HEK293 (cell line): ENCODE measurements around the gene ZNF652.

ENCODE experiments used
- CTCF ChIA-PET: fragments of 350-600 bp; formaldehyde crosslinking; extraction: SDS; loops from one replicate; lab custom pipeline; 2021; ENCODE audit warnings: antibody characterized with exemption; lab: Yijun Ruan, JAX
- POLR2A ChIA-PET: fragments of 300-600 bp; formaldehyde crosslinking; extraction: SDS; loops from one replicate; lab custom pipeline; 2020; ENCODE audit warnings: antibody characterized with exemption, inconsistent platforms; lab: Yijun Ruan, JAX
- H3K27ac ChIP-seq: fragments of 200-500 bp; sonication (Bioruptor generic); 2 replicates; pipeline ENCODE4 v1.5.1; 2014; ENCODE audit warnings: low read depth, low read length, control low read depth, inconsistent platforms; ENCODE audit errors: extremely low read depth
- H3K36me3 ChIP-seq, 2 experiments: fragments of 200-500 bp in 1 of 2; sonication (Bioruptor generic) in 1 of 2; 1 replicate in 1 of 2; 2 replicates in 1 of 2; pipeline ENCODE4 v1.5.1; 2014 to 2017; ENCODE audit warnings: inconsistent platforms in 2 of 2, low read length in 2 of 2; ENCODE audit not compliant: control insufficient read depth in 2 of 2, insufficient read depth in 1 of 2
- H3K4me1 ChIP-seq: fragments of 200-500 bp; sonication (Bioruptor generic); 2 replicates; pipeline ENCODE4 v1.5.1; 2014; ENCODE audit warnings: mild to moderate bottlenecking, low read length, inconsistent platforms; ENCODE audit not compliant: control insufficient read depth, insufficient read depth
- H3K4me3 ChIP-seq: 2 replicates; pipeline ENCODE4 v1.5.1; 2011; ENCODE audit warnings: low read depth, mild to moderate bottlenecking, control low read depth, low read length, moderate library complexity
- H3K9me3 ChIP-seq: fragments of 200-500 bp; sonication (Bioruptor generic); 2 replicates; pipeline ENCODE4 v1.5.1; 2014; ENCODE audit warnings: low read depth, low read length, inconsistent platforms; ENCODE audit not compliant: control insufficient read depth, insufficient read depth
- BCL6B ChIP-seq: fragments of 450-650 bp; formaldehyde crosslinking; IDR thresholded peaks from 2 replicates; pipeline ENCODE4 v1.5.1; 2017; ENCODE audit warnings: missing biosample characterization, missing genetic modification characterization
- GLIS1 ChIP-seq: fragments of 450-650 bp; formaldehyde crosslinking; IDR thresholded peaks from 2 replicates; pipeline ENCODE4 v1.5.1; 2016; ENCODE audit warnings: missing biosample characterization, missing genetic modification characterization
- KLF16 ChIP-seq: fragments of 450-650 bp; formaldehyde crosslinking; IDR thresholded peaks from 2 replicates; pipeline ENCODE4 v1.5.1; 2017; ENCODE audit warnings: missing biosample characterization, missing genetic modification characterization
- KLF7 ChIP-seq: fragments of 450-650 bp; formaldehyde crosslinking; IDR thresholded peaks from 2 replicates; pipeline ENCODE4 v1.5.1; 2016; ENCODE audit warnings: missing biosample characterization, missing genetic modification characterization, borderline replicate concordance
- SP2 ChIP-seq: fragments of 450-650 bp; formaldehyde crosslinking; IDR thresholded peaks from 2 replicates; pipeline ENCODE4 v1.5.1; 2016; ENCODE audit warnings: missing biosample characterization, missing genetic modification characterization
- TCF7L2 ChIP-seq: IDR thresholded peaks from 2 replicates; pipeline ENCODE4 v1.6.1; 2011; ENCODE audit warnings: low read depth, mild to moderate bottlenecking, inconsistent platforms, low read length, moderate library complexity, borderline replicate concordance
- ZBTB20 ChIP-seq: fragments of 450-650 bp; formaldehyde crosslinking; IDR thresholded peaks from 2 replicates; pipeline ENCODE4 v1.5.1; 2016; ENCODE audit warnings: missing biosample characterization, missing genetic modification characterization
- ZBTB26 ChIP-seq: fragments of 450-650 bp; formaldehyde crosslinking; optimal IDR thresholded peaks from 2 replicates; pipeline ENCODE3; 2016; ENCODE audit warnings: missing biosample characterization, mild to moderate bottlenecking, missing genetic modification characterization
- ZBTB44 ChIP-seq: fragments of 450-650 bp; IDR thresholded peaks from 2 replicates; pipeline ENCODE4 v1.5.1; 2018; ENCODE audit warnings: missing biosample characterization, mild to moderate bottlenecking, missing genetic modification characterization
- ZFP3 ChIP-seq: fragments of 450-650 bp; formaldehyde crosslinking; IDR thresholded peaks from 2 replicates; pipeline ENCODE4 v1.5.1; 2016; ENCODE audit warnings: low read depth, missing biosample characterization, missing genetic modification characterization
- ZFP69B ChIP-seq: fragments of 450-650 bp; formaldehyde crosslinking; IDR thresholded peaks from 2 replicates; pipeline ENCODE4 v1.5.1; 2016; ENCODE audit warnings: missing biosample characterization, missing genetic modification characterization
- ZNF133 ChIP-seq: fragments of 450-650 bp; formaldehyde crosslinking; IDR thresholded peaks from 2 replicates; pipeline ENCODE4 v1.5.1; 2016; ENCODE audit warnings: missing biosample characterization, missing genetic modification characterization
- ZNF2 ChIP-seq: fragments of 450-650 bp; formaldehyde crosslinking; IDR thresholded peaks from 2 replicates; pipeline ENCODE4 v1.5.1; 2016; ENCODE audit warnings: missing biosample characterization, missing genetic modification characterization
- ZNF221 ChIP-seq: fragments of 450-650 bp; formaldehyde crosslinking; IDR thresholded peaks from 2 replicates; pipeline ENCODE4 v1.5.1; 2017; ENCODE audit warnings: missing biosample characterization, missing genetic modification characterization, borderline replicate concordance
- ZNF223 ChIP-seq: fragments of 450-650 bp; formaldehyde crosslinking; IDR thresholded peaks from 2 replicates; pipeline ENCODE4 v1.5.1; 2016; ENCODE audit warnings: missing biosample characterization, missing genetic modification characterization
- ZNF341 ChIP-seq: fragments of 450-650 bp; formaldehyde crosslinking; IDR thresholded peaks from 2 replicates; pipeline ENCODE4; 2016; ENCODE audit warnings: low read depth, missing biosample characterization, missing genetic modification characterization
- ZNF350 ChIP-seq: fragments of 450-650 bp; formaldehyde crosslinking; IDR thresholded peaks from 2 replicates; pipeline ENCODE4 v1.5.0; 2017; ENCODE audit warnings: missing biosample characterization, mild to moderate bottlenecking, missing genetic modification characterization
- ZNF394 ChIP-seq: fragments of 450-650 bp; formaldehyde crosslinking; IDR thresholded peaks from 2 replicates; pipeline ENCODE4 v1.5.1; 2016; ENCODE audit warnings: missing biosample characterization, missing genetic modification characterization, mild to moderate bottlenecking, moderate library complexity, borderline replicate concordance
- ZNF423 ChIP-seq: fragments of 450-650 bp; formaldehyde crosslinking; IDR thresholded peaks from 2 replicates; pipeline ENCODE4 v1.5.1; 2016; ENCODE audit warnings: missing biosample characterization, missing genetic modification characterization
- ZNF426 ChIP-seq: fragments of 450-650 bp; formaldehyde crosslinking; IDR thresholded peaks from 2 replicates; pipeline ENCODE4 v1.5.1; 2017; ENCODE audit warnings: missing biosample characterization, missing genetic modification characterization, mild to moderate bottlenecking, inconsistent platforms, moderate library complexity
- ZNF510 ChIP-seq: fragments of 450-650 bp; formaldehyde crosslinking; IDR thresholded peaks from 2 replicates; pipeline ENCODE4 v1.5.1; 2018; ENCODE audit warnings: mild to moderate bottlenecking, missing genetic modification characterization, missing biosample characterization; ENCODE audit not compliant: insufficient replicate concordance
- ZNF514 ChIP-seq: fragments of 450-650 bp; formaldehyde crosslinking; IDR thresholded peaks from 2 replicates; pipeline ENCODE4 v1.5.1; 2016; ENCODE audit warnings: missing biosample characterization, missing genetic modification characterization
- ZNF558 ChIP-seq: fragments of 450-650 bp; formaldehyde crosslinking; IDR thresholded peaks from 2 replicates; pipeline ENCODE4 v1.5.1; 2016; ENCODE audit warnings: missing biosample characterization, missing genetic modification characterization
- ZNF677 ChIP-seq: fragments of 450-650 bp; IDR thresholded peaks from 2 replicates; pipeline ENCODE4 v1.5.0; 2018; ENCODE audit warnings: missing biosample characterization, mild to moderate bottlenecking, missing genetic modification characterization, moderate library complexity
- ZNF747 ChIP-seq: fragments of 450-650 bp; formaldehyde crosslinking; IDR thresholded peaks from 2 replicates; pipeline ENCODE4 v1.5.1; 2016; ENCODE audit warnings: missing biosample characterization, missing genetic modification characterization
- ZNF785 ChIP-seq: fragments of 450-650 bp; formaldehyde crosslinking; IDR thresholded peaks from 2 replicates; pipeline ENCODE4 v1.5.1; 2016; ENCODE audit warnings: missing biosample characterization, missing genetic modification characterization
- TF ChIP-seq, protein P1 (sequence below): fragments of 450-650 bp; IDR thresholded peaks from 2 replicates; pipeline ENCODE4 v1.5.1; 2018; ENCODE audit warnings: missing biosample characterization, missing genetic modification characterization
- TF ChIP-seq, protein P2 (sequence below): fragments of 450-650 bp; formaldehyde crosslinking; IDR thresholded peaks from 2 replicates; pipeline ENCODE4 v1.5.1; 2017; ENCODE audit warnings: missing biosample characterization, missing genetic modification characterization
- TF ChIP-seq, protein P3 (sequence below): fragments of 450-650 bp; formaldehyde crosslinking; IDR thresholded peaks from 2 replicates; pipeline ENCODE4 v1.5.1; 2016; ENCODE audit warnings: missing biosample characterization, missing genetic modification characterization

Gene ZNF652

GRCh38 chr17:49297141-49297540, 64.9 kb downstream of the ZNF652 start:
- H3K4me1 ChIP-seq: peaks cover 2% of the 10 kb centered on the region; the same call in 1 of the 2 replicates
- ChIA-PET CTCF (interaction anchor here (0.6 to 2.3 kb wide), 9 partner anchors 8 to 1081 kb away, joined by 3 to 9 read pairs (median 4); no protein-coding TSS in a partner anchor), POLR2A (no interaction called here)
- H3K4me3 ChIP-seq: no peak overlapping the region
- peaks cover 22 to 29% of the 10 kb centered on the region in 2 experiments for H3K36me3 ChIP-seq
- no peak overlapping the region for H3K27ac ChIP-seq
- TF ChIP-seq ZNF677 (tag by site-specific recombination): no peak
- TF ChIP-seq ZFP3: no peak
- no peak for TF ChIP-seq ZBTB44 (tag by site-specific recombination)
- no peak for TF ChIP-seq ZNF394
- no peak for TF ChIP-seq ZNF514 (tag by site-specific recombination)
- TF ChIP-seq ZNF223: no peak
- no peak for TF ChIP-seq ZNF558
- no peak for TF ChIP-seq BCL6B (tag by site-specific recombination)
- TF ChIP-seq ZBTB20: no peak
- TF ChIP-seq ZNF423 (tag by site-specific recombination): no peak
- TF ChIP-seq, protein P1, sequence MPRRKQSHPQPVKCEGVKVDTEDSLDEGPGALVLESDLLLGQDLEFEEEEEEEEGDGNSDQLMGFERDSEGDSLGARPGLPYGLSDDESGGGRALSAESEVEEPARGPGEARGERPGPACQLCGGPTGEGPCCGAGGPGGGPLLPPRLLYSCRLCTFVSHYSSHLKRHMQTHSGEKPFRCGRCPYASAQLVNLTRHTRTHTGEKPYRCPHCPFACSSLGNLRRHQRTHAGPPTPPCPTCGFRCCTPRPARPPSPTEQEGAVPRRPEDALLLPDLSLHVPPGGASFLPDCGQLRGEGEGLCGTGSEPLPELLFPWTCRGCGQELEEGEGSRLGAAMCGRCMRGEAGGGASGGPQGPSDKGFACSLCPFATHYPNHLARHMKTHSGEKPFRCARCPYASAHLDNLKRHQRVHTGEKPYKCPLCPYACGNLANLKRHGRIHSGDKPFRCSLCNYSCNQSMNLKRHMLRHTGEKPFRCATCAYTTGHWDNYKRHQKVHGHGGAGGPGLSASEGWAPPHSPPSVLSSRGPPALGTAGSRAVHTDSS (tag by site-specific recombination): no peak
- no peak for TF ChIP-seq ZNF510 (tag by site-specific recombination)
- TF ChIP-seq GLIS1 (tag by site-specific recombination): no peak
- TF ChIP-seq TCF7L2: no peak
- TF ChIP-seq, all 188 proteins: peak for 0
- no peaks in the 10 kb centered on the region for H3K9me3 ChIP-seq

DNA sequence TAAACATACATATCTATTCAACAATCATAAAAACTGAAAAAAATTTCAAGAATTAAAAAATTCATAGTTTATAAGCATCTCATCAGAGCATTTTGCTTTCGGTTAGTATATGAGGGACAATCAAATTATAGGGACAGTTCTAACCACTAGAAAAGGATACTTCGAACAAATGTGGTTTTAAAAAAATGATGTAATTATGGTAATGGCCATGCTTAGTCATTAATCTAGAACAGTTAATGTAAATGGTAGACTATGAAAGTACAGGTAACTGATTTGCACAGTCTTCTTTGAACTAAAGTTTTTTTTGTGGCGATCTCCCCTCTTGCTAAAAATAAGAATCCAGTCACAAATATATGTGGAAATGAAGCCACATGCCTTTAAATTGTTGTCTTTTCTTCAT, 67.9 kb downstream of the ZNF652 start:
- H3K4me1 ChIP-seq: peaks cover 2% of the 10 kb centered on the region; the same call in 1 of the 2 replicates
- peaks cover 16 to 37% of the 10 kb centered on the region in 2 experiments for H3K36me3 ChIP-seq
- ChIA-PET CTCF (interaction anchor here (0.6 to 0.9 kb wide), 3 partner anchors 77 to 174 kb away, joined by 3 to 5 read pairs (median 3); no protein-coding TSS in a partner anchor), POLR2A (interaction anchor here (0.7 kb wide), 1 partner anchor 102 kb away, joined by 5 read pairs; no protein-coding TSS in a partner anchor)
- H3K9me3 ChIP-seq: no peaks in the 10 kb centered on the region
- no peak overlapping the region for H3K27ac ChIP-seq
- H3K4me3 ChIP-seq: no peak overlapping the region
- TF ChIP-seq ZNF747 (tag by site-specific recombination) (no peak), ZBTB26 (no peak), KLF16 (tag by site-specific recombination) (no peak), ZNF350 (no peak), ZNF2 (no peak), ZNF341 (tag by site-specific recombination) (no peak), ZNF426 (tag by site-specific recombination) (no peak), ZFP69B (tag by site-specific recombination) (no peak), ZNF133 (no peak), ZNF785 (tag by site-specific recombination) (no peak), ZNF221 (tag by site-specific recombination) (no peak), SP2 (tag by site-specific recombination) (no peak), KLF7 (tag by site-specific recombination) (no peak)
- TF ChIP-seq, protein P2, sequence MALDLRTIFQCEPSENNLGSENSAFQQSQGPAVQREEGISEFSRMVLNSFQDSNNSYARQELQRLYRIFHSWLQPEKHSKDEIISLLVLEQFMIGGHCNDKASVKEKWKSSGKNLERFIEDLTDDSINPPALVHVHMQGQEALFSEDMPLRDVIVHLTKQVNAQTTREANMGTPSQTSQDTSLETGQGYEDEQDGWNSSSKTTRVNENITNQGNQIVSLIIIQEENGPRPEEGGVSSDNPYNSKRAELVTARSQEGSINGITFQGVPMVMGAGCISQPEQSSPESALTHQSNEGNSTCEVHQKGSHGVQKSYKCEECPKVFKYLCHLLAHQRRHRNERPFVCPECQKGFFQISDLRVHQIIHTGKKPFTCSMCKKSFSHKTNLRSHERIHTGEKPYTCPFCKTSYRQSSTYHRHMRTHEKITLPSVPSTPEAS: no peak
- TF ChIP-seq, protein P3, sequence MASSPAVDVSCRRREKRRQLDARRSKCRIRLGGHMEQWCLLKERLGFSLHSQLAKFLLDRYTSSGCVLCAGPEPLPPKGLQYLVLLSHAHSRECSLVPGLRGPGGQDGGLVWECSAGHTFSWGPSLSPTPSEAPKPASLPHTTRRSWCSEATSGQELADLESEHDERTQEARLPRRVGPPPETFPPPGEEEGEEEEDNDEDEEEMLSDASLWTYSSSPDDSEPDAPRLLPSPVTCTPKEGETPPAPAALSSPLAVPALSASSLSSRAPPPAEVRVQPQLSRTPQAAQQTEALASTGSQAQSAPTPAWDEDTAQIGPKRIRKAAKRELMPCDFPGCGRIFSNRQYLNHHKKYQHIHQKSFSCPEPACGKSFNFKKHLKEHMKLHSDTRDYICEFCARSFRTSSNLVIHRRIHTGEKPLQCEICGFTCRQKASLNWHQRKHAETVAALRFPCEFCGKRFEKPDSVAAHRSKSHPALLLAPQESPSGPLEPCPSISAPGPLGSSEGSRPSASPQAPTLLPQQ (tag by site-specific recombination): no peak
